ENCODE measurements around the gene HOOK1. TPM values are rescaled to one million over a fixed set of nuclear protein-coding genes. Genes with fewer than 3 reads are reported as not detected.

The HOOK1 gene
- total and polyA plus RNA-seq, 5 donors from 2014 or later = 2.3 to 9.3 (median 7.8) TPM

GRCh38 chr1:59775480-59775879 is 39.3 kb upstream of the HOOK1 start:
- Mint-ChIP-seq H3K4me3 (no peak overlapping the region), H3K4me1 (no peaks in the 10 kb centered on the region), H3K36me3 (peaks cover 3% of the 10 kb centered on the region), H3K9me3 (no peaks in the 10 kb centered on the region), H3K27me3 (peaks cover 10% of the 10 kb centered on the region), H3K27ac (no peak overlapping the region)
- Histone ChIP-seq H3K36me3 (ENCODE audit: control insufficient read depth, insufficient read depth, low read length) (no peaks in the 10 kb centered on the region), H3K4me1 (ENCODE audit: control insufficient read depth, insufficient read depth, low read length, poor library complexity, severe bottlenecking) (no peaks in the 10 kb centered on the region), H3K27ac (ENCODE audit: insufficient read depth, low read length, poor library complexity, severe bottlenecking) (no peak overlapping the region), H3K4me3 (ENCODE audit: low read depth, low read length) (no peak overlapping the region), H3K9me3 (ENCODE audit: control insufficient read depth in 2 of 2, low read length in 2 of 2) (no peaks in the 10 kb centered on the region), H3K27me3 (ENCODE audit: control insufficient read depth, insufficient read depth, low read length) (peaks cover 3% of the 10 kb centered on the region)
- ATAC-seq (ENCODE audit: low read depth in 2 of 2) (no peak), DNase-seq (no peak)

GRCh38 chr1:59776960-59777852 is 37.5 kb upstream of the HOOK1 start:
- no peak overlapping the region for H3K4me3 ChIP-seq (ENCODE audit: low read depth, low read length)
- H3K4me3 Mint-ChIP-seq = no peak overlapping the region
- no peaks in the 10 kb centered on the region for H3K36me3 ChIP-seq (ENCODE audit: control insufficient read depth, insufficient read depth, low read length)
- no peaks in the 10 kb centered on the region for H3K4me1 Mint-ChIP-seq
- no peaks in the 10 kb centered on the region for H3K9me3 Mint-ChIP-seq
- no peaks in the 10 kb centered on the region for H3K4me1 ChIP-seq (ENCODE audit: control insufficient read depth, insufficient read depth, low read length, poor library complexity, severe bottlenecking)
- peaks cover 5% of the 10 kb centered on the region for H3K27me3 ChIP-seq (ENCODE audit: control insufficient read depth, insufficient read depth, low read length)
- DNase-seq (no peak), ATAC-seq (ENCODE audit: low read depth in 2 of 2) (no peak)
- H3K27ac ChIP-seq (ENCODE audit: insufficient read depth, low read length, poor library complexity, severe bottlenecking) = no peak overlapping the region
- no peaks in the 10 kb centered on the region for H3K9me3 ChIP-seq (ENCODE audit: control insufficient read depth in 2 of 2, low read length in 2 of 2)
- H3K27ac Mint-ChIP-seq = no peak overlapping the region
- peaks cover 3% of the 10 kb centered on the region for H3K36me3 Mint-ChIP-seq
- peaks cover 8% of the 10 kb centered on the region for H3K27me3 Mint-ChIP-seq

GRCh38 chr1:59779949-59780348 is 34.8 kb upstream of the HOOK1 start:
- H3K27ac ChIP-seq (ENCODE audit: insufficient read depth, low read length, poor library complexity, severe bottlenecking) = no peak overlapping the region
- no peaks in the 10 kb centered on the region for H3K4me1 ChIP-seq (ENCODE audit: control insufficient read depth, insufficient read depth, low read length, poor library complexity, severe bottlenecking)
- Mint-ChIP-seq H3K36me3 (peaks cover 3% of the 10 kb centered on the region), H3K9me3 (peaks cover 0 to 1% (median 0%) of the 10 kb centered on the region in 7 donors), H3K4me3 (no peak overlapping the region), H3K27me3 (peaks cover 8% of the 10 kb centered on the region), H3K4me1 (no peaks in the 10 kb centered on the region), H3K27ac (no peak overlapping the region)
- no peak for DNase-seq
- peaks cover 7% of the 10 kb centered on the region for H3K27me3 ChIP-seq (ENCODE audit: control insufficient read depth, insufficient read depth, low read length)
- no peak overlapping the region for H3K4me3 ChIP-seq (ENCODE audit: low read depth, low read length)
- H3K36me3 ChIP-seq (ENCODE audit: control insufficient read depth, insufficient read depth, low read length) = no peaks in the 10 kb centered on the region
- H3K9me3 ChIP-seq (ENCODE audit: control insufficient read depth in 2 of 2, low read length in 2 of 2) = no peaks in the 10 kb centered on the region
- ATAC-seq (ENCODE audit: low read depth in 2 of 2) = no peak

- Histone ChIP-seq H3K27ac (ENCODE audit: insufficient read depth, low read length, poor library complexity, severe bottlenecking) (no peak overlapping the region), H3K9me3 (ENCODE audit: control insufficient read depth in 2 of 2, low read length in 2 of 2) (peaks cover 5 to 8% of the 10 kb centered on the region in 2 experiments), H3K27me3 (ENCODE audit: control insufficient read depth, insufficient read depth, low read length) (no peaks in the 10 kb centered on the region), H3K4me1 (ENCODE audit: control insufficient read depth, insufficient read depth, low read length, poor library complexity, severe bottlenecking) (no peaks in the 10 kb centered on the region), H3K4me3 (ENCODE audit: low read depth, low read length) (no peak overlapping the region), H3K36me3 (ENCODE audit: control insufficient read depth, insufficient read depth, low read length) (no peaks in the 10 kb centered on the region)
- no peaks in the 10 kb centered on the region for H3K36me3 Mint-ChIP-seq
- no peak for ATAC-seq (ENCODE audit: low read depth in 2 of 2)
- peaks cover 0 to 4% (median 0%) of the 10 kb centered on the region in 4 donors for H3K4me1 Mint-ChIP-seq
- H3K9me3 Mint-ChIP-seq = peaks cover 0 to 21% (median 7%) of the 10 kb centered on the region in 7 donors
- DNase-seq = no peak
- no peak overlapping the region for H3K4me3 Mint-ChIP-seq
- H3K27ac Mint-ChIP-seq = no peak overlapping the region
- peaks cover 5% of the 10 kb centered on the region for H3K27me3 Mint-ChIP-seq
Observed at GRCh38 chr1:59788825-59789224, 25.9 kb upstream of the HOOK1 start.

GRCh38 chr1:59798600-59798999 is 16.1 kb upstream of the HOOK1 start:
- no peaks in the 10 kb centered on the region for H3K36me3 Mint-ChIP-seq
- no peak for DNase-seq
- H3K4me3 Mint-ChIP-seq = no peak overlapping the region
- no peaks in the 10 kb centered on the region for H3K4me1 Mint-ChIP-seq
- ATAC-seq (ENCODE audit: low read depth in 2 of 2) = no peak
- H3K9me3 ChIP-seq (ENCODE audit: control insufficient read depth in 2 of 2, low read length in 2 of 2) = peaks cover 0 to 2% of the 10 kb centered on the region in 2 experiments
- peaks cover 2% of the 10 kb centered on the region for H3K27me3 ChIP-seq (ENCODE audit: control insufficient read depth, insufficient read depth, low read length)
- H3K4me3 ChIP-seq (ENCODE audit: low read depth, low read length) = no peak overlapping the region
- peaks cover 19% of the 10 kb centered on the region for H3K27me3 Mint-ChIP-seq
- H3K4me1 ChIP-seq (ENCODE audit: control insufficient read depth, insufficient read depth, low read length, poor library complexity, severe bottlenecking) = no peaks in the 10 kb centered on the region
- H3K9me3 Mint-ChIP-seq = peaks cover 0 to 17% (median 6%) of the 10 kb centered on the region in 7 donors
- no peak overlapping the region for H3K27ac Mint-ChIP-seq
- no peaks in the 10 kb centered on the region for H3K36me3 ChIP-seq (ENCODE audit: control insufficient read depth, insufficient read depth, low read length)
- no peak overlapping the region for H3K27ac ChIP-seq (ENCODE audit: insufficient read depth, low read length, poor library complexity, severe bottlenecking)

- Mint-ChIP-seq H3K27me3 (peaks cover 16% of the 10 kb centered on the region), H3K36me3 (no peaks in the 10 kb centered on the region), H3K27ac (no peak overlapping the region), H3K4me3 (no peak overlapping the region), H3K4me1 (no peaks in the 10 kb centered on the region), H3K9me3 (peaks cover 0 to 3% (median 0%) of the 10 kb centered on the region in 7 donors)
- Histone ChIP-seq H3K4me1 (ENCODE audit: control insufficient read depth, insufficient read depth, low read length, poor library complexity, severe bottlenecking) (no peaks in the 10 kb centered on the region), H3K27ac (ENCODE audit: insufficient read depth, low read length, poor library complexity, severe bottlenecking) (no peak overlapping the region), H3K9me3 (ENCODE audit: control insufficient read depth in 2 of 2, low read length in 2 of 2) (no peaks in the 10 kb centered on the region), H3K36me3 (ENCODE audit: control insufficient read depth, insufficient read depth, low read length) (no peaks in the 10 kb centered on the region), H3K4me3 (ENCODE audit: low read depth, low read length) (no peak overlapping the region), H3K27me3 (ENCODE audit: control insufficient read depth, insufficient read depth, low read length) (peaks cover 1% of the 10 kb centered on the region)
- no peak for ATAC-seq (ENCODE audit: low read depth in 2 of 2)
- no peak for DNase-seq
Observed at GRCh38 chr1:59803458-59804038, 11.2 kb upstream of the HOOK1 start.

GRCh38 chr1:59804301-59804700 is 10.4 kb upstream of the HOOK1 start:
- H3K4me1 ChIP-seq (ENCODE audit: control insufficient read depth, insufficient read depth, low read length, poor library complexity, severe bottlenecking) = no peaks in the 10 kb centered on the region
- Mint-ChIP-seq H3K27ac (no peak overlapping the region), H3K4me1 (no peaks in the 10 kb centered on the region), H3K9me3 (peaks cover 0 to 3% (median 0%) of the 10 kb centered on the region in 7 donors), H3K27me3 (peaks cover 16% of the 10 kb centered on the region), H3K36me3 (no peaks in the 10 kb centered on the region), H3K4me3 (no peak overlapping the region)
- H3K27ac ChIP-seq (ENCODE audit: insufficient read depth, low read length, poor library complexity, severe bottlenecking) = no peak overlapping the region
- no peak for DNase-seq
- H3K27me3 ChIP-seq (ENCODE audit: control insufficient read depth, insufficient read depth, low read length) = peaks cover 5% of the 10 kb centered on the region
- no peak overlapping the region for H3K4me3 ChIP-seq (ENCODE audit: low read depth, low read length)
- no peak for ATAC-seq (ENCODE audit: low read depth in 2 of 2)
- H3K9me3 ChIP-seq (ENCODE audit: control insufficient read depth in 2 of 2, low read length in 2 of 2) = no peaks in the 10 kb centered on the region
- H3K36me3 ChIP-seq (ENCODE audit: control insufficient read depth, insufficient read depth, low read length) = no peaks in the 10 kb centered on the region

Measured in CD4-positive, CD25-positive, alpha-beta regulatory T cell (primary cell).